PC-3 (cell line): ENCODE data around the gene ABCG1. TPM values are rescaled to one million over a fixed set of nuclear protein-coding genes. Genes with fewer than 3 reads are reported as not detected.

Experiments used
- ATAC-seq: fragments of 200-7000 bp; cut with Tn5 transposase; 2 replicates; pipeline ENCODE4 v1.9.1; 2020; ENCODE audit warnings: mild to moderate bottlenecking, moderate library complexity
- BruUV-seq: library from RNA; stranded (reverse); fragments of 400-500 nt; replicated peaks from 2 replicates; lab custom pipeline; 2021; lab: Mats Ljungman, UMichigan
- CTCF ChIA-PET: fragments of 300-600 bp; sonication (Branson Sonifier 250); formaldehyde crosslinking; loops from one replicate; lab custom pipeline; 2022; ENCODE audit warnings: antibody characterized with exemption; lab: Charles Lee
- POLR2A ChIA-PET: fragments of 300-600 bp; sonication (Branson Sonifier 250); formaldehyde crosslinking; loops from one replicate; lab custom pipeline; 2022; ENCODE audit warnings: antibody characterized with exemption; ENCODE audit not compliant: unreplicated experiment; lab: Charles Lee
- DNase-seq: peaks from one replicate; pipeline ENCODE4 v3.0.0-alpha.2; 2015
- H2AFZ ChIP-seq: fragments of 300-600 bp; sonication (generic); 2 replicates; pipeline ENCODE4 v1.6.0; 2016; ENCODE audit warnings: antibody characterized with exemption, low read length
- H3F3A ChIP-seq: fragments of 300-600 bp; sonication (generic); one replicate; pipeline ENCODE4 v1.6.0; 2017; ENCODE audit warnings: antibody characterized with exemption, low read length, control low read depth, mild to moderate bottlenecking; ENCODE audit not compliant: unreplicated experiment
- H3K27ac ChIP-seq: fragments of 300-600 bp; sonication (generic); 2 replicates; pipeline ENCODE4 v1.5.1; 2016; ENCODE audit warnings: mild to moderate bottlenecking, low read length
- H3K27me3 ChIP-seq: fragments of 300-600 bp; sonication (generic); 2 replicates; pipeline ENCODE4 v1.6.1; 2016; ENCODE audit warnings: low read length, mixed read lengths
- H3K36me3 ChIP-seq: fragments of 300-600 bp; sonication (generic); 2 replicates; pipeline ENCODE4 v1.6.1; 2016; ENCODE audit warnings: low read depth, mixed run types, low read length, mixed read lengths
- H3K4me1 ChIP-seq: fragments of 300-600 bp; sonication (generic); 2 replicates; pipeline ENCODE4 v1.5.1; 2016; ENCODE audit warnings: low read length; ENCODE audit not compliant: insufficient read depth
- H3K4me2 ChIP-seq: fragments of 300-600 bp; sonication (generic); 2 replicates; pipeline ENCODE4 v1.6.0; 2016; ENCODE audit warnings: low read length
- H3K4me3 ChIP-seq: fragments of 300-600 bp; sonication (generic); 2 replicates; pipeline ENCODE4 v1.5.1; 2016; ENCODE audit warnings: mild to moderate bottlenecking, low read length, mixed read lengths
- H3K79me2 ChIP-seq: fragments of 300-600 bp; sonication (generic); 2 replicates; pipeline ENCODE4 v1.6.1; 2017; ENCODE audit warnings: low read length, mixed read lengths
- H3K9ac ChIP-seq: fragments of 300-600 bp; sonication (generic); 2 replicates; pipeline ENCODE4 v1.6.0; 2016; ENCODE audit warnings: mild to moderate bottlenecking, low read length
- H3K9me2 ChIP-seq: fragments of 300-600 bp; sonication (generic); replicated peaks from 2 replicates; pipeline ENCODE4 v1.6.1; 2016; ENCODE audit warnings: mixed run types, low read length, mixed read lengths
- H3K9me3 ChIP-seq: fragments of 300-600 bp; sonication (generic); 2 replicates; pipeline ENCODE4 v1.6.1; 2016; ENCODE audit warnings: low read length, mixed read lengths
- H4K20me1 ChIP-seq: fragments of 300-600 bp; sonication (generic); 2 replicates; pipeline ENCODE4 v1.6.1; 2016; ENCODE audit warnings: low read length, mixed read lengths
- CTCF ChIP-seq: fragments of 300-600 bp; sonication (generic); conservative IDR thresholded peaks from 2 replicates; pipeline ENCODE4 v1.5.1; 2017; ENCODE audit warnings: antibody characterized with exemption, low read depth, mild to moderate bottlenecking, low read length
- EZH2 ChIP-seq: fragments of 300-600 bp; sonication (generic); IDR thresholded peaks from one replicate; pipeline ENCODE4 v1.6.1; 2017; ENCODE audit warnings: antibody characterized with exemption, mild to moderate bottlenecking, low read length; ENCODE audit not compliant: unreplicated experiment
- EZH2phosphoT487 ChIP-seq: fragments of 300-600 bp; sonication (generic); IDR thresholded peaks from 2 replicates; pipeline ENCODE4 v1.6.1; 2018; ENCODE audit warnings: mild to moderate bottlenecking, antibody characterized with exemption, low read length, borderline replicate concordance
- intact Hi-C: fragments of 100-400 bp; cut with micrococcal nuclease; formaldehyde crosslinking; loops from 2 replicates; pipeline ENCODE4 v1.9.0; 2023
- total RNA-seq: library from RNA; depleted of rRNA; stranded (reverse); fragments of >200 nt; gene quantifications from 2 replicates; pipeline ENCODE4 v1.2.3, GENCODE V29; 2014

ABCG1 gene
- total RNA-seq, 1 experiment from 2014 or later, result 0.66 TPM

- Histone ChIP-seq H3K4me1 (no peaks in the 10 kb centered on the region), H2AFZ (no peak overlapping the region)
- intact Hi-C loops, result no loop called here
These were observed 78.4 kb downstream of the ABCG1 start for GRCh38 chr21:42297377-42297776.

DNA sequence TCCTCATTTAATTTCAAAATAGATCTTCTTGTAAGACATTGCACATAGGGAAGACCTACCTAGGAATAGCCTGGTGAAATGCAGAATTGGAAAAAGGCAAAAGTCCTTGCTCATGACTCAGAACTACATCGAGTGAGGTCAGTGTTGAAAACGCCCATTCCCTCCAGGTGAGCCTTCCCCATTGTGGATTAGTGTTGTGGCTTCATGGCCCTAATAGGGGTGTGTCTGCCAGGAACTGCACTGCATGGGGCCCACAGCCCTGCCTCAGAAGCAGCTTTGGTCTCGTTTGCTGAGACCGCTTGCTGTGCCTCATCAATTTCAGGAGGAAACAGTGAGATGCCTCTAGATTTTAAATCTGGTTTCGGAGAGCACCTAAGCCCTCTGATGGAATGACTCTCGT is 79.3 kb downstream of the ABCG1 start:
- TF ChIP-seq EZH2, result no peak
- TF ChIP-seq CTCF, result no peak
- TF ChIP-seq EZH2phosphoT487, result no peak
- Histone ChIP-seq H3K9me3 (no peaks in the 10 kb centered on the region), H3F3A (no peaks in the 10 kb centered on the region), H3K27me3 (no peaks in the 10 kb centered on the region; the same call in 1 of the 2 replicates), H3K4me2 (no peak overlapping the region), H2AFZ (no peak overlapping the region), H3K4me3 (no peak overlapping the region), H3K9ac (no peak overlapping the region), H3K36me3 (no peaks in the 10 kb centered on the region), H3K27ac (no peak overlapping the region), H3K79me2 (no peaks in the 10 kb centered on the region), H3K9me2 (no peaks in the 10 kb centered on the region), H4K20me1 (no peaks in the 10 kb centered on the region), H3K4me1 (no peaks in the 10 kb centered on the region)
- CTCF ChIA-PET, result no interaction called here
- intact Hi-C loops, result no loop called here
- ATAC-seq (peak; percentile 24), DNase-seq (peak; percentile 40)
- POLR2A ChIA-PET, result no interaction called here
- BruUV-seq, result no TSS peak

More at GRCh38 chr21:42297377-42297776, 78.4 kb downstream of the ABCG1 start:
- no peak for TF ChIP-seq EZH2phosphoT487
- TF ChIP-seq EZH2, result no peak
- TF ChIP-seq CTCF, result no peak
- H3K4me2 ChIP-seq, result no peak overlapping the region
- no peaks in the 10 kb centered on the region for H4K20me1 ChIP-seq
- no peaks in the 10 kb centered on the region; the same call in 1 of the 2 replicates for H3K27me3 ChIP-seq
- H3K27ac ChIP-seq, result no peak overlapping the region
- ChIA-PET CTCF (interaction anchor here (0.7 kb wide), 1 partner anchor 170 kb away, joined by 5 read pairs; no protein-coding TSS in a partner anchor), POLR2A (no interaction called here)
- ATAC-seq, result no peak
- no peak for DNase-seq
- no peaks in the 10 kb centered on the region for H3K9me3 ChIP-seq
- no peaks in the 10 kb centered on the region for H3K36me3 ChIP-seq
- no peaks in the 10 kb centered on the region for H3F3A ChIP-seq
- no peak overlapping the region for H3K9ac ChIP-seq
- no peak overlapping the region for H3K4me3 ChIP-seq
- no TSS peak for BruUV-seq
- no peaks in the 10 kb centered on the region for H3K9me2 ChIP-seq
- no peaks in the 10 kb centered on the region for H3K79me2 ChIP-seq

GRCh38 chr21:42298657-42299056 is 79.7 kb downstream of the ABCG1 start:
- no peaks in the 10 kb centered on the region for H4K20me1 ChIP-seq
- no peaks in the 10 kb centered on the region; the same call in 1 of the 2 replicates for H3K27me3 ChIP-seq
- no peak overlapping the region for H3K9ac ChIP-seq
- no peaks in the 10 kb centered on the region for H3K36me3 ChIP-seq
- H3K4me2 ChIP-seq, result no peak overlapping the region
- POLR2A ChIA-PET, result no interaction called here
- H3K4me3 ChIP-seq, result no peak overlapping the region
- BruUV-seq, result no TSS peak
- H3K9me3 ChIP-seq, result no peaks in the 10 kb centered on the region
- H3K9me2 ChIP-seq, result no peaks in the 10 kb centered on the region
- H3F3A ChIP-seq, result no peaks in the 10 kb centered on the region
- H3K4me1 ChIP-seq, result no peaks in the 10 kb centered on the region
- no peaks in the 10 kb centered on the region for H3K79me2 ChIP-seq
- CTCF ChIA-PET, result no interaction called here
- ATAC-seq (no peak), DNase-seq (no peak)
- no peak overlapping the region for H2AFZ ChIP-seq
- H3K27ac ChIP-seq, result no peak overlapping the region
- TF ChIP-seq CTCF (no peak), EZH2 (no peak)
- intact Hi-C loops, result no loop called here
